Measurements from ENCODE around the gene GZF1.

DNA sequence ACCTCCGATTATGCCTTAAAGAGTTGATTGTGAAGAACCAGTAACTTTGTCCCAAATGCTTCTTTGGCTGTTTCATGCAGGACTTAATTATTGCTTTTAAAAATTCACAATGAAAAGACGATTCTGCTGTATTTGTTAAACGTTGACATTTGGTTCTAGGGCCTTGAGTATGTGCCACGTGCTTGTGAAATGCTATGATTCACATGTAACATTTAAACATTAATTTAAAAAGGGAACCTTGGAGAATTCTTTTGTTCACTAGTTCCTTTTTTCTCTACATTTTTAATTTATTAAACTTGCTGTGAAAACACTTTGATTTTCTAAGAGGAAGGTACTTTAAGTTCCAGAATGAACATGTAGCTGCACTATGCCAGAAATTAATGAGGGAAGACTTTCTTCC lies 9.5 kb downstream of the GZF1 start:
- TF ChIP-seq, protein P1, sequence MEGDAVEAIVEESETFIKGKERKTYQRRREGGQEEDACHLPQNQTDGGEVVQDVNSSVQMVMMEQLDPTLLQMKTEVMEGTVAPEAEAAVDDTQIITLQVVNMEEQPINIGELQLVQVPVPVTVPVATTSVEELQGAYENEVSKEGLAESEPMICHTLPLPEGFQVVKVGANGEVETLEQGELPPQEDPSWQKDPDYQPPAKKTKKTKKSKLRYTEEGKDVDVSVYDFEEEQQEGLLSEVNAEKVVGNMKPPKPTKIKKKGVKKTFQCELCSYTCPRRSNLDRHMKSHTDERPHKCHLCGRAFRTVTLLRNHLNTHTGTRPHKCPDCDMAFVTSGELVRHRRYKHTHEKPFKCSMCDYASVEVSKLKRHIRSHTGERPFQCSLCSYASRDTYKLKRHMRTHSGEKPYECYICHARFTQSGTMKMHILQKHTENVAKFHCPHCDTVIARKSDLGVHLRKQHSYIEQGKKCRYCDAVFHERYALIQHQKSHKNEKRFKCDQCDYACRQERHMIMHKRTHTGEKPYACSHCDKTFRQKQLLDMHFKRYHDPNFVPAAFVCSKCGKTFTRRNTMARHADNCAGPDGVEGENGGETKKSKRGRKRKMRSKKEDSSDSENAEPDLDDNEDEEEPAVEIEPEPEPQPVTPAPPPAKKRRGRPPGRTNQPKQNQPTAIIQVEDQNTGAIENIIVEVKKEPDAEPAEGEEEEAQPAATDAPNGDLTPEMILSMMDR (IDR thresholded peaks at IDR 0.05; ENCODE audit: insufficient read depth, low read depth, low read length): no peak
- TF ChIP-seq EZH2 (IDR thresholded peaks at IDR 0.05; ENCODE audit: insufficient read depth, low read length): no peak

All from astrocyte (in vitro differentiated cells and primary cell).